ENCODE measurements around the gene NCLN.
"Not testable (repeated sequence)": the region's sequence is repeated elsewhere in the genome, so short reads cannot be mapped to it uniquely, and the experiment has no call there.

NCLN gene

DNA sequence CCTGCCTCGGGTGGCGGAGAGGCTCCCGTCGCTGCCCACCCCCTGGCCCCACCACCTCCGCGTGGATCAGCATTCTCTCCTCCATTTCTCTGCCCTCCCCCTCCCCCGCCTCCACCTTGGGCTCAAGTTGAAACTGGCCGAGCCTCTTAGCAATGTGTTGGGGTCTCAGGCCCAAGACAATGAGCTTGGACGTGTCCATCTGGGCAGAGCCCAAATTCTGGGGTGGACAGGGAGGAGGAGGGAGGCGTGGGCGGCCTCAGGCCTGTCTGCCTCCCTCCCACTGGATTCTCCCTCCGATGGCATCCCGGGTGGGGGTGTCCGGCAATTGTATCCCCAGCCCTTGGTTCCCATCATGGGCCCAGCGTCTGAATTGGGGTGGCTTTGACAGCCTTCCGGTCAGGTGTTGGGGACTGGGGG, 40.0 kb downstream of the NCLN start:
- no peak for DNase-seq (ENCODE audit: low spot score)

DNA sequence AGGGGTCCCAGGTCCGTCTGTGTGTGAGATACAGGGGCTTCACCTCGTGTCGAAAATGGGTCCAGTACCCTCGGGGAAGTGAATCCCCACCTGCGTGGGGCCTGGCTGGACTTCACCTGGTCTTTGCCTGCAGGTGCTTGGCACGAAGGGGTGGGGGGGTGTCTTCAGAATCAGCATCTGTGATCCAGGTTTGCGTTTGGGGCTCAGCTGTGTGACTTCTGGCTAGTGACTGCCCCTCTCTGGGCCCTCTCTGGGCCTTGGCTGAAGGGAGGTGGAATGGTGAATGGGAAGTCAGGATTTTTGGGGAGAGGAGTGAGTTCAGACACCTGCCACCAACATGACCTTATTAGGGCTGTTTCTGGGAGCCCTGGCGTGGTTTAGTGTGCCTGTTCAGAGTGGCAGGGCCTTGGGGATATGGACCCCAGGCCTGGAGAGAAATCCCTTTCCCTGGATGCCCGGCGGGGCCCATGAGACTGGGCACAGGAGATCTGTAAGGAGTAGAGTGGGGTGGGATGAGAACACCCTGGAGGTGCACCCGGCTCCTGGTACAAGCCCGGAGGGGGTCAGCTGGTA, 41.4 kb downstream of the NCLN start:
- DNase-seq (ENCODE audit: low spot score): no peak

DNA sequence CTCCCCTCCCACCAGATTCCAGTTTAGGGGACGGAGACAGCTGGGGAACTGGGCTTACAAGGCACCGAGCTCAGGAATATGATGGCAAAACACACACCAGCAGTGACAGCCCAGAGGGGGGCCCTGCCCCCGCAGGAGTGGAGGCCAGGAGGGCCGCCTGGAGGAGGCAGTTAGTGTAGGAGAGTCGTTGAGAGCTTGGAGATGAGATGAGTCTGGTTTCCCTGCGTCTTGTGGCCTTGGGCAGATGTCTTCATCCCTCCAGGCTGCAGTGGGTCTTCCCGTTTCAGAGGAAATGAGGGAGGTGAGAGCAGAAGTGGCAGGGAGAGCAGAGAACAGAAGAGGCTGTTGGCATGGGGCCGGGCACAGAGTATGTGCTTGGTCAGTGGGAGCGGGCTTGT, 43.6 kb downstream of the NCLN start:
- no peak for DNase-seq (ENCODE audit: low spot score)

GRCh38 chr19:3229888-3230496, 44.3 kb downstream of the NCLN start:
- no peak for DNase-seq (ENCODE audit: low spot score)

- no peak for DNase-seq (ENCODE audit: low spot score)
Measured at GRCh38 chr19:3231288-3231687, 45.6 kb downstream of the NCLN start.

DNA sequence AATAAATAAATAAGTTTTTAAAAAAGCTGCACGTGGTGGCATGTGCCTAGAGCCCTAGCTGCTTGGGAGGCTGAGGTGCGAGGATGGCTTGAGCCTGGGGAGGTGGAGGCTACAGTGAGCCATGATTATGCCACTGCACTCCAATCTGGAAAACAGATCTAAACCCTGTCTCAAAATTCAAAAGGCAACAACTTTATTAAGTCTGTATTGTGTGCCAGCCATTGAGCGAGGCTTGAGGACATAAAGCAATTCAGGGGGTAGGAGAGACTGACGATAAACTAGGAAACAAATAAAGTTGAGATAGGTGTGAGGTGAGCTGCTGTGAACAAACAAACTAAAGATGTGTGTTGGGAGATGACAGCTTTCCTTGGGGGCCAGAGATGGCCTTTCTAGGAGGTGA, 47.4 kb downstream of the NCLN start:
- DNase-seq (ENCODE audit: low spot score): no peak

GRCh38 chr19:3233831-3234230, 48.1 kb downstream of the NCLN start:
- no peak for DNase-seq (ENCODE audit: low spot score)

DNA sequence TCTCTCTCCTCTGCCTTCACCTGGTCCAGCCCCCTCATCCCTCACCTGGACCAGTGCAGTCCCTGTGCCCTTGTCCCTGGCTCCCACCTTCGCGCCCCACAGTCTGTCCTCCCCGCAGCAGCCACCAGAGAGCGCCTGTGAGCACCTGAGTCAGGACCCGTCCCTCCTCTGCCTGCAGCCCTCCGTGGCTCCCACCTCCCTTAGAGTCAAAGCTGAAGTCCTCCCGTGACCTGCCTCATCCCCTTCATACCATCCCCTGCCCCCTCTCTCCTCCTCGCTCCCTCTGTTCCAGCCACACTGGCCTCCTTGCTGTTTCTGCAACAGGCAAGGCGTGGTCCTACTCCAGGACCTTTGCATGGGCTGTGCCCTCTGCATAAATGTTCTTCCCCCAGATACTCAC, 49.1 kb downstream of the NCLN start:
- no peak for DNase-seq (ENCODE audit: low spot score)

DNA sequence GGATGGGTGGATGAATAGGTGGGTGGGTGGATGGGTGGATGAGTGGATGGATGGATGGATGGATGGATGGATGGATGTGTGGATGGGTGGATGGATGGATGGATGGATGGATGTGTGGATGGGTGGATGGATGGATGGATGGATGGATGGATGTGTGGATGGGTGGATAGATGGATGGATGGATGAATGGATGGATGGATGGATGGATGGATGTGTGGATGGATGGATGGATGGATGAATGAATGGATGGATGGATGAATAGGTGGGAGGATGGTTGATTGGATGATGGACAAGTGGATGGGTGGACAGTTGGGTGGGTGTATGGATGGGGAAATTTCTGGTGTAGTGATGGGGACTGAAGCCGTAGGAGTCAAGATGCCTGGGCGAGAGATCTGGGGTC, 49.9 kb downstream of the NCLN start:
- DNase-seq (ENCODE audit: low spot score): not testable (repeated sequence)

DNA sequence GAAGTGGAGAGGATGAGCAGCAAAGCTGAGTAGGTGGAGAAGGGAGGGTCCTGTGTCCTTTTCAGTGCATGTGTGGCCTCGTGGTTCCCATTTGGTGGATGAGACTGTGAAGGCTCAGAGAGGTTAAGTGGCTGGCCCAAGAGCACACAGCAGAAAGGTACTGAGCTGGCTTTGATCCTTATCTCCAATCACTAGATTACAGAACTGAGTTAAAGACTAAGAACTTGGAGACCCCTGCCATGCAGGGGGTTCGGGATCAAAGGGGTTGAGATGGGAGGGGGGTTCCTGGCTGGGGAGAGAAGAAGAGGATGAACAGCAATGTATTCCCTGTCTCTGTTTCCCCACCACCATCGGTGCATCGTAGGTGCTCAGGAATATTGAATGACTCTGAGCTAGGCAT, 50.5 kb downstream of the NCLN start:
- DNase-seq (ENCODE audit: low spot score): no peak

DNA sequence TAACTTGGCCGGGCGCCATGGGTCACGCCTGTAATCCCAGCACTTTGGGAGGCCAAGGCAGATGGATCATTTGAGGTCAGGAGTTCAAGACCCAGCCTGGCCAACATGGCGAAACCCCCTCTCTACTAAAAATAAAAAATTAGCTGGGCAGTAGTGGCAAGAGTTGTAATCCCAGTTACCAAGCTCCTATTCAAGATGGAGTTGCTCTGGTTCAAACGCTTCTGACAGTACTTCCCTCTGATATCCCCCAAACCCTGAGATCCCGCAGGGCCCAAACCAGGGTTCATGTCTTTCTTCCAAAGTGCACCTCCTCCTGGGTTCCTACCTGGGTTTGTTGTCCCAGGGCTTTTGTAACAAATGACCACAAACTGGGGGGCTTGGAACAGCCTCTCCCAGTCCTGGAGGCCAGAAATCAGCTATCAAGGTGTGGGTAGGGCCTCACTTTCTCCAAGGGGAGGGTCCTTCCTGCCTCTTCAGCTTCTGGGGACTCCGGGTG, 52.4 kb downstream of the NCLN start:
- no peak for DNase-seq (ENCODE audit: low spot score)

GRCh38 chr19:3239367-3239766, 53.6 kb downstream of the NCLN start:
- no peak for DNase-seq (ENCODE audit: low spot score)

DNA sequence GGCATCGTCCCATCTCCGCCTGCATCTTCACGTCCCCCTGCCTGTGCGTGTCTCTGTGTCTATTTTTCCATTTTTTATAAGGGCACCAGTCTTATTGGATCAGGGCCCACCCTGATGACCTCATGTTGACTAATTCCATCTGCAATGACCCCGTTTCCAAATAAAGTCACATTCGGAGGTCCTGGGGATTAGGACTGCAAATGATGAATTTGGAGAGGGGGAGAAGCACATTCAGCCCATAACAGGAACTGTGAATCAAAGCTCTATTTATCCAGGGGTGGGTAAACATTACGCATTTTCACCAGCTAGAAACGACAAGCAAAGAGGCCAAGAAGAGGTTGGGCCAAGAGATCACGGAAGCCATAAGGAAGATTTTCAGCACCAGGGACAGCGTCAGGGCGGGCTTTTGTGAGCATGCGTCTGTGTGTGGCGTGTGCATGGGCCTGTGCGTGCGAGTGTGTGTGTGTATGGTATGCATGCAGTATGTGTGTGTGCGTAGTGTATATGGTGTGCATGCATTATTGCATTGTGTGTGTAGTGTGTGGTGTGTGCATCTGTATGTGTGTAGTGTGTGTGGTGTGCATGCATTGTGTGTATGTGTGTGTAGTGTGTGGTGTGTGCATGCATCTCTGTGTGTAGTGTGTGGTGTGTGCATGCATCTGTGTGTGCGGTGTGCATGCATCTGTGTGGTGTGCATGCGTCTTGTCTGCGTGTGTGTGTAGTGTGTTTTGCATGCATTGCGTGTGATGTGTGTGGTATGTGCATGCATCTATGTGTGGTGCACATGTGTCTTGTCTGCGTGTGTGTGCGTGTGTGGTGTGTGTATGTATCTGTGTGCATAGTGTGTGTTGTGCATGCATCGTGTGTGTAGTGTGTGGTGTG, 58.3 kb downstream of the NCLN start:
- no peak for DNase-seq (ENCODE audit: low spot score)

DNA sequence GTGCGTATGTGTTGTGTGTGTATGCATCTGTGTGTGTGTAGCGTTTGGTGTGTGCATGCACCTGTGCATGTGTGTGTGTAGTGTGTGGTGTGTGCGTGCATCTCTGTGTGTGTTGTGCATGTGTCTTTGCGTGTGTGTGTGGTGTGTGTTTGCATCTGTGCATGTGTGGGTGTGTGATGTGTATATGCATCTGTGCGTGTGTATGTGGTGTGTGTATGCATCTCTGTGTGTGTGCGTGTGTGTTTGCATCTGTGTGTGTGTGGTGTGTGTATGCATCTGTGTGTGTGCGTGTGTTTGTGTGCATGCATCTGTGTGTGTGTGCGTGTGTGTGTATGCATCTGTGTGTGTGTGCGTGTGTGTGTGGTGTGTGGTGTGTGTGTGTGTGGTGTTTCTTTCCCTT, 59.3 kb downstream of the NCLN start:
- no peak for DNase-seq (ENCODE audit: low spot score)

GRCh38 chr19:3248728-3249326, 63.1 kb downstream of the NCLN start:
- DNase-seq (ENCODE audit: low spot score): no peak

- no peak for DNase-seq (ENCODE audit: low spot score)
Measured at GRCh38 chr19:3249408-3249807, 63.7 kb downstream of the NCLN start.

- peak; percentile 45 for DNase-seq (ENCODE audit: low spot score)
Measured at GRCh38 chr19:3250675-3251074, 64.9 kb downstream of the NCLN start.

GRCh38 chr19:3251229-3251628, 65.5 kb downstream of the NCLN start:
- DNase-seq (ENCODE audit: low spot score): no peak

GRCh38 chr19:3252650-3253049, 66.9 kb downstream of the NCLN start:
- no peak for DNase-seq (ENCODE audit: low spot score)

- no peak for DNase-seq (ENCODE audit: low spot score)
Measured at GRCh38 chr19:3253270-3253669, 67.5 kb downstream of the NCLN start.

- no peak for DNase-seq (ENCODE audit: low spot score)
Measured at GRCh38 chr19:3254520-3254919, 68.8 kb downstream of the NCLN start.

DNA sequence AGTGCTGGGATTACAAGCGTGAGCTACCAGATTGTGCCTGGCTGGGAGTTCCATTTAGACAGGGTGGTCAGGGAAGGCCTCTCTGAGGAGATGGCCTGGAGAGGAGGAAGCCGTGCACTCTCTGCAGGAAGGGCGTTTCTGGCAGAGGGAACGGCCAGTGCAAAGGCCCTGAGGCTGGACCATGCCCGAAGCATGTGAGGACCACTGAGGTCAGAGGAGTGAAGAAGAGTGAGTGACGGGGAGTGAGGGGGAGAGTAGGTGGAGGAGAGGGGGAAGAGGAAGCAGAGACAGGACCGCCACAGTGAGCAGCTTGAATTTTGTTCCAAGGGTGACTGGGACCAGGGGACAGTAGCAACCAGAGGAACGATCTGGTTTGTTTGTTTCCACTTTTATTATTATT, 71.3 kb downstream of the NCLN start:
- no peak for DNase-seq (ENCODE audit: low spot score)
